Endothelial cell of umbilical vein (primary cell): ENCODE results near the gene ADH5. TPM values are rescaled to one million over a fixed set of nuclear protein-coding genes. Genes with fewer than 3 reads are reported as not detected.

Experiments used
- BruUV-seq: library from RNA; stranded (reverse); fragments of 400-500 nt; replicated peaks from 2 replicates; lab custom pipeline; 2021; lab: Mats Ljungman, UMichigan
- CTCF ChIA-PET: fragments of 300-600, 350-600 bp; sonication (Branson Sonifier 250); formaldehyde crosslinking; loops from one replicate; lab custom pipeline; 2021; ENCODE audit warnings: antibody characterized with exemption, inconsistent platforms; lab: Charles Lee
- POLR2A ChIA-PET: fragments of 300-600, 350-600 bp; sonication (Branson Sonifier 250); formaldehyde crosslinking; loops from one replicate; lab custom pipeline; 2021; ENCODE audit warnings: antibody characterized with exemption, inconsistent platforms; lab: Charles Lee
- DNase-seq: peaks from one replicate; pipeline ENCODE4 v3.0.0-alpha.2; 2011; ENCODE audit warnings: low read depth, low spot score
- FAIRE-seq: peaks from 2 replicates; lab custom pipeline; 2011; peaks lifted over from hg19 to GRCh38; lab: Jason Lieb, UNC
- H2AFZ ChIP-seq: 2 replicates; pipeline ENCODE4 v1.6.0; 2012; ENCODE audit warnings: low read depth, low read length, control low read depth, inconsistent platforms
- H3K27ac ChIP-seq: 2 replicates; pipeline ENCODE4 v1.5.1; 2011; ENCODE audit warnings: low read depth, mild to moderate bottlenecking, control low read depth, low read length, moderate library complexity; ENCODE audit not compliant: insufficient read depth
- H3K27me3 ChIP-seq, 2 experiments: 2 replicates each; pipeline versions ENCODE4 v1.6.0 to v1.6.1; 2011; ENCODE audit warnings: low read length in 2 of 2, mixed read lengths in 1 of 2; ENCODE audit not compliant: control insufficient read depth in 2 of 2, insufficient read depth in 2 of 2
- H3K36me3 ChIP-seq, 2 experiments: 2 replicates in 1 of 2; 3 replicates in 1 of 2; pipeline ENCODE4 v1.5.1; 2011; ENCODE audit warnings: low read length in 2 of 2, mild to moderate bottlenecking in 1 of 2, moderate library complexity in 1 of 2; ENCODE audit not compliant: control insufficient read depth in 2 of 2, insufficient read depth in 2 of 2; ENCODE audit errors: extremely low read depth in 1 of 2
- H3K4me1 ChIP-seq: 3 replicates; pipeline ENCODE4 v1.5.1; 2011; ENCODE audit warnings: mild to moderate bottlenecking, low read length; ENCODE audit not compliant: control insufficient read depth, insufficient read depth; ENCODE audit errors: extremely low read depth
- H3K4me2 ChIP-seq: 2 replicates; pipeline ENCODE4 v1.6.1; 2011; ENCODE audit warnings: low read length, control low read depth, mixed read lengths; ENCODE audit not compliant: insufficient read depth
- H3K4me3 ChIP-seq, 3 experiments: fragments of 200-600 bp in 1 of 3; sonication (generic), shearing (Covaris generic) in 1 of 3; replicated peaks in 1 of 3; 2 replicates each; pipeline ENCODE4 v1.5.1; 2011 to 2016; ENCODE audit warnings: control low read depth in 3 of 3, low read length in 3 of 3, mild to moderate bottlenecking in 2 of 3, inconsistent platforms in 1 of 3, low read depth in 1 of 3, moderate library complexity in 1 of 3; ENCODE audit not compliant: insufficient read depth in 1 of 3
- H3K79me2 ChIP-seq: 2 replicates; pipeline ENCODE4 v1.6.0; 2012; ENCODE audit warnings: low read length, inconsistent platforms; ENCODE audit not compliant: control insufficient read depth, insufficient read depth
- H3K9ac ChIP-seq: replicated peaks from 2 replicates; pipeline ENCODE3; 2011; ENCODE audit warnings: low read length, control low read depth; ENCODE audit not compliant: insufficient read depth; ENCODE audit errors: extremely low read depth
- H3K9me1 ChIP-seq: replicated peaks from 3 replicates; pipeline ENCODE4 v1.6.0; 2011; ENCODE audit warnings: mild to moderate bottlenecking, low read length; ENCODE audit not compliant: control insufficient read depth, insufficient read depth; ENCODE audit errors: extremely low read depth
- H3K9me3 ChIP-seq: replicated peaks from 2 replicates; pipeline ENCODE4 v1.5.1; 2012; ENCODE audit warnings: low read length, inconsistent platforms; ENCODE audit not compliant: control insufficient read depth, insufficient read depth
- H4K20me1 ChIP-seq: replicated peaks from 2 replicates; pipeline ENCODE3; 2011; ENCODE audit warnings: mild to moderate bottlenecking, low read length; ENCODE audit not compliant: control insufficient read depth, insufficient read depth; ENCODE audit errors: extremely low read depth
- CTCF ChIP-seq, 2 donors: IDR thresholded peaks; 1 replicate in 1 of 2; 2 replicates in 1 of 2; pipeline ENCODE4 v1.5.1; 2011; ENCODE audit warnings: low read length in 2 of 2, mild to moderate bottlenecking in 2 of 2, moderate library complexity in 2 of 2, control low read depth in 1 of 2, inconsistent platforms in 1 of 2, low read depth in 1 of 2; ENCODE audit not compliant: insufficient read depth in 1 of 2; ENCODE audit errors: extremely low read depth in 1 of 2
- EZH2 ChIP-seq: IDR thresholded peaks from 2 replicates; pipeline ENCODE4 v1.6.1; 2012; ENCODE audit warnings: borderline replicate concordance, low read depth, mild to moderate bottlenecking, moderate library complexity, low read length, inconsistent platforms; ENCODE audit not compliant: severe bottlenecking
- FOS ChIP-seq: IDR thresholded peaks from 2 replicates; pipeline ENCODE4 v1.6.1; 2011; ENCODE audit warnings: mild to moderate bottlenecking, low read length, moderate library complexity, borderline replicate concordance; ENCODE audit not compliant: insufficient read depth
- GATA2 ChIP-seq: IDR thresholded peaks from 2 replicates; pipeline ENCODE4 v1.7.0; 2011; ENCODE audit warnings: low read depth, mild to moderate bottlenecking, moderate library complexity, mixed read lengths, low read length; ENCODE audit not compliant: insufficient read length, insufficient read depth
- JUN ChIP-seq: IDR thresholded peaks from 2 replicates; pipeline ENCODE4 v1.6.1; 2011; ENCODE audit warnings: borderline replicate concordance, low read depth; ENCODE audit not compliant: insufficient read length, insufficient read depth
- MAX ChIP-seq: IDR thresholded peaks from 2 replicates; pipeline ENCODE4 v1.6.1; 2011; ENCODE audit not compliant: insufficient read depth, insufficient read length
- MYC ChIP-seq: IDR thresholded peaks from one replicate; pipeline ENCODE4 v1.6.1; 2011; ENCODE audit warnings: mild to moderate bottlenecking, low read depth, low read length
- POLR2A ChIP-seq: IDR thresholded peaks from 2 replicates; pipeline ENCODE4 v1.6.1; 2012; ENCODE audit warnings: low read depth, mild to moderate bottlenecking, control low read depth, low read length
- POLR2AphosphoS5 ChIP-seq: IDR thresholded peaks from 2 replicates; pipeline ENCODE4 v1.6.1; 2012; ENCODE audit warnings: low read depth, mild to moderate bottlenecking, control low read depth, low read length, moderate library complexity; ENCODE audit not compliant: insufficient read depth
- dilution Hi-C: fragments of 300-500 bp; cut with MboI; formaldehyde crosslinking; loops from one replicate; pipeline ENCODE4 v1.15.0; 2019; ENCODE audit warnings: low sequenced_read_pairs; ENCODE audit not compliant: extremely low pct_ligation_motif_present
- intact Hi-C: fragments of 100-400 bp; cut with micrococcal nuclease; formaldehyde crosslinking; loops from one replicate; pipeline ENCODE4 v1.10.0; 2022
- polyA plus RNA-seq, 4 experiments: library from polyadenylated mRNA; depleted of rRNA in 3 of 4; stranded (reverse) in 3 of 4; unstranded in 1 of 4; fragments of >200 nt; gene quantifications; 2 replicates each; pipeline versions ENCODE4 v1.2.1 to v1.2.3, GENCODE V29; 2011 to 2012; ENCODE audit warnings: missing spikeins in 1 of 4
- total RNA-seq: library from RNA; stranded (reverse); gene quantifications from 2 replicates; pipeline ENCODE4 v1.2.3, GENCODE V29; 2021

Gene ADH5
- total and polyA plus RNA-seq, 2 donors (not counting 3 experiments of a cell fraction or from before 2014, with no cell fraction given), result 89.2 to 101 TPM

GRCh38 chr4:99058228-99058627 is 30.4 kb downstream of the ADH5 start:
- Histone ChIP-seq H3K36me3 (peaks cover 3 to 5% of the 10 kb centered on the region in 2 experiments), H3K4me1 (peaks cover 23% of the 10 kb centered on the region), H3K4me3 (no peak overlapping the region), H3K9me1 (no peaks in the 10 kb centered on the region), H3K27ac (no peak overlapping the region), H3K4me2 (no peak overlapping the region), H4K20me1 (no peaks in the 10 kb centered on the region), H3K9ac (no peak overlapping the region), H3K27me3 (no peaks in the 10 kb centered on the region), H2AFZ (no peak overlapping the region), H3K79me2 (no peaks in the 10 kb centered on the region), H3K9me3 (no peaks in the 10 kb centered on the region)
- DNase-seq (no peak), FAIRE-seq (no peak)
- intact Hi-C loops (loop anchor here (5.0 kb wide), 1 partner anchor 906 kb away; no protein-coding TSS in a partner anchor), dilution Hi-C loops (no loop called here)
- CTCF ChIA-PET, result interaction anchor here (1.0 kb wide), 1 partner anchor 61 kb away, joined by 3 read pairs; no protein-coding TSS in a partner anchor
- TF ChIP-seq FOS (no peak), POLR2AphosphoS5 (no peak), EZH2 (no peak), POLR2A (no peak), MYC (no peak), MAX (no peak), JUN (no peak), CTCF (IDR thresholded peaks at IDR 0.05; ENCODE audit: extremely low read depth in 1 of 2, insufficient read depth in 1 of 2, low read depth in 1 of 2, low read length in 2 of 2) (no peak), GATA2 (no peak)
- BruUV-seq, result no TSS peak
- POLR2A ChIA-PET, result no interaction called here
